HEK293T (cell line): Measurements from ENCODE around the gene NPRL2.

Experiments
- CTCF ChIA-PET: fragments of 350-600 bp; formaldehyde crosslinking; extraction: SDS; loops from one replicate; lab custom pipeline; 2021; ENCODE audit warnings: antibody characterized with exemption, inconsistent platforms; lab: Yijun Ruan, JAX
- POLR2A ChIA-PET: fragments of 350-600 bp; formaldehyde crosslinking; extraction: SDS; loops from one replicate; lab custom pipeline; 2020; ENCODE audit warnings: antibody characterized with exemption, inconsistent platforms; lab: Yijun Ruan, JAX
- DNase-seq: peaks from one replicate; pipeline ENCODE4 v3.0.0; 2012; ENCODE audit warnings: mixed read lengths; ENCODE audit errors: extremely low spot score
- ARNT ChIP-seq: fragments of 450-650 bp; IDR thresholded peaks from 2 replicates; pipeline ENCODE4 v1.6.1; 2017; ENCODE audit warnings: mild to moderate bottlenecking
- BHLHE40 ChIP-seq: fragments of 450-650 bp; IDR thresholded peaks from 2 replicates; pipeline ENCODE4 v1.6.1; 2016; ENCODE audit warnings: mild to moderate bottlenecking, moderate library complexity, borderline replicate concordance
- CTBP1 ChIP-seq: fragments of 450-650 bp; IDR thresholded peaks from 2 replicates; pipeline ENCODE4 v1.6.1; 2016; ENCODE audit warnings: borderline replicate concordance
- ELF4 ChIP-seq: fragments of 450-650 bp; IDR thresholded peaks from 2 replicates; pipeline ENCODE4 v1.6.1; 2017; ENCODE audit warnings: antibody characterized with exemption
- FOXA1 ChIP-seq: fragments of 450-650 bp; IDR thresholded peaks from 2 replicates; pipeline ENCODE4 v1.6.1; 2016; ENCODE audit warnings: mild to moderate bottlenecking
- FOXK2 ChIP-seq: fragments of 450-650 bp; IDR thresholded peaks from 2 replicates; pipeline ENCODE4 v1.6.1; 2016; ENCODE audit warnings: mild to moderate bottlenecking
- FOXM1 ChIP-seq: fragments of 450-650 bp; IDR thresholded peaks from 2 replicates; pipeline ENCODE4 v1.6.1; 2017; ENCODE audit warnings: mild to moderate bottlenecking, borderline replicate concordance
- HDGF ChIP-seq: fragments of 450-650 bp; IDR thresholded peaks from 2 replicates; pipeline ENCODE4 v1.6.1; 2017; ENCODE audit warnings: antibody characterized with exemption, borderline replicate concordance
- L3MBTL2 ChIP-seq: fragments of 450-650 bp; conservative IDR thresholded peaks from 2 replicates; pipeline ENCODE4 v1.6.1; 2016; ENCODE audit warnings: mild to moderate bottlenecking
- LEF1 ChIP-seq: fragments of 450-650 bp; IDR thresholded peaks from 2 replicates; pipeline ENCODE4 v1.6.1; 2017; ENCODE audit warnings: mild to moderate bottlenecking, borderline replicate concordance
- NFRKB ChIP-seq: fragments of 450-650 bp; IDR thresholded peaks from 2 replicates; pipeline ENCODE4 v1.6.1; 2016; ENCODE audit warnings: mild to moderate bottlenecking, moderate library complexity
- PKNOX1 ChIP-seq: fragments of 450-650 bp; IDR thresholded peaks from 2 replicates; pipeline ENCODE4 v1.6.1; 2016
- SP1 ChIP-seq: fragments of 450-650 bp; IDR thresholded peaks from 2 replicates; pipeline ENCODE4 v1.6.1; 2017
- SUZ12 ChIP-seq: fragments of 450-650 bp; IDR thresholded peaks from 2 replicates; pipeline ENCODE4 v1.6.1; 2016; ENCODE audit warnings: mild to moderate bottlenecking
- TARDBP ChIP-seq: fragments of 450-650 bp; IDR thresholded peaks from 2 replicates; pipeline ENCODE4 v1.6.1; 2016
- ZNF384 ChIP-seq: fragments of 450-650 bp; IDR thresholded peaks from 2 replicates; pipeline ENCODE4 v1.6.1; 2016

Gene NPRL2

GRCh38 chr3:50324351-50325112, 26.0 kb downstream of the NPRL2 start:
- no peak; the same call in 1 of the 2 replicates for TF ChIP-seq CTBP1
- TF ChIP-seq FOXA1: no peak
- TF ChIP-seq SP1: no peak
- no peak for TF ChIP-seq ARNT
- TF ChIP-seq HDGF: peak; percentile 73; the same call in 1 of the 2 replicates
- no peak for TF ChIP-seq FOXM1
- TF ChIP-seq PKNOX1: no peak
- ChIA-PET CTCF (interaction anchor here (0.7 to 1.6 kb wide), 10 partner anchors 10 to 1288 kb away, joined by 3 to 7 read pairs (median 3); partner anchors contain the start of genes GNAI2, HYAL3 and NAA80), POLR2A (interaction anchor here (1.9 to 3.7 kb wide), 2 partner anchors 13 to 33 kb away, joined by 7 to 23 read pairs; partner anchors contain the start of gene IFRD2)
- peak; percentile 74 for DNase-seq

- no peak for TF ChIP-seq PKNOX1
- no peak for TF ChIP-seq LEF1
- no peak for TF ChIP-seq SP1
- no peak for TF ChIP-seq CTBP1
- TF ChIP-seq TARDBP: no peak
- no peak for TF ChIP-seq L3MBTL2
- TF ChIP-seq ELF4: no peak
- no peak for TF ChIP-seq FOXK2
- TF ChIP-seq HDGF: no peak
- TF ChIP-seq FOXM1: no peak
- TF ChIP-seq SUZ12: no peak
- TF ChIP-seq FOXA1: no peak
- TF ChIP-seq BHLHE40: no peak
- no peak for TF ChIP-seq ARNT
- TF ChIP-seq ZNF384: no peak
- TF ChIP-seq NFRKB: no peak
- no peak for DNase-seq
- CTCF ChIA-PET: interaction anchor here (0.7 to 1.6 kb wide), 9 partner anchors 9 to 1289 kb away, joined by 3 to 7 read pairs (median 3); partner anchors contain the start of genes GNAI2, HYAL3 and NAA80
These were observed 26.9 kb downstream of the NPRL2 start for GRCh38 chr3:50323614-50324199.

GRCh38 chr3:50323092-50323600, 27.4 kb downstream of the NPRL2 start:
- TF ChIP-seq HDGF: no peak
- TF ChIP-seq BHLHE40: no peak
- TF ChIP-seq ELF4: no peak
- no peak for TF ChIP-seq ZNF384
- TF ChIP-seq CTBP1: no peak
- TF ChIP-seq L3MBTL2: no peak
- no peak for TF ChIP-seq FOXK2
- TF ChIP-seq FOXA1: no peak
- no peak for TF ChIP-seq FOXM1
- no peak for TF ChIP-seq LEF1
- TF ChIP-seq PKNOX1: no peak
- no peak for TF ChIP-seq SUZ12
- TF ChIP-seq NFRKB: no peak
- TF ChIP-seq TARDBP: no peak
- TF ChIP-seq ARNT: no peak
- no peak for TF ChIP-seq SP1
- no peak for DNase-seq
- ChIA-PET CTCF (no interaction called here), POLR2A (interaction anchor here (1.9 to 3.7 kb wide), 2 partner anchors 14 to 31 kb away, joined by 7 to 23 read pairs; partner anchors contain the start of gene IFRD2)

More at GRCh38 chr3:50323614-50324199, 26.9 kb downstream of the NPRL2 start:
- POLR2A ChIA-PET: interaction anchor here (1.9 to 3.7 kb wide), 2 partner anchors 13 to 32 kb away, joined by 7 to 23 read pairs; partner anchors contain the start of gene IFRD2

DNA sequence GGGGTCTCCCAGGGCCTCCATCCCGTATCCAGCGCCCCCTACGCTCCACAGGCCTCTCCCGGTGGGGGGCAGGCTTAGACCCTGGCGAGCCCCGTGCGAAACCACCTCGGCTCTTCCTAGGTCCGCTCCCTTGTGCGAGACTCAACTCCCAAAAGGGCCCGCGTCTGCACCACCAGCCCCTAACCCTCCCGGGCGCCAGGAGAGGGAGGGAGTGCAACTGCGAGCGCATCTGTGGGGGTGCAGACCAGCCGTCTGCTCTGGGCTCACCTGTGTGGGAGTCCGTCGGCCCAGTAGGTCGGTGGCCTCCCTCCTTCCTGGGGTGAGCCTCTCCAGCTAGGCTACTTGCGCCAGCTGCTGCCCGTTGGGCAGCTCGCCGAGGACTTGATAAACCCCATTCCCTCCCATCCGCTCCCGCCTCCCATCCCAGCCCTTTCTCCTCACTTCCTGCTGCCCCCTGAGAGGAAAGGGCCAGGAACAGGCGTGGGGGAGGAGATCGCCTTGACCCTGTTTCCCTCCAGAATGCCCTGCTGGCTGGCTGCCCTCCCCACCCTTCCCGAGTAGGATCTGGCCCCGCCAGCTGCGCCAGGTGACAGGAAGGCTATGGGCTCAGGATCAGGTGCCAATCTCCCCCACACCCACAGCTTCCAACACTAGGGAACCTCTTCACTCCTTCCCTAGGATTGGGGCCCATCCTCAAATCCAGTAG, 28.0 kb downstream of the NPRL2 start, which contains the start of gene HYAL2:
Gene HYAL2, minus strand, starts transcription at position 360 of the 706 bp plus-strand sequence. CDS start 2,256 bp downstream, outside the sequence.
- no peak for TF ChIP-seq PKNOX1
- TF ChIP-seq TARDBP: no peak
- TF ChIP-seq FOXK2: no peak
- POLR2A ChIA-PET: interaction anchor here (1.9 to 3.7 kb wide), 3 partner anchors 15 to 31 kb away, joined by 7 to 23 read pairs (median 11); partner anchors contain the start of genes HYAL3, IFRD2 and NAA80
- DNase-seq: no peak
- CTCF ChIA-PET: interaction anchor here (0.6 kb wide), 1 partner anchor 68 kb away, joined by 3 read pairs; no protein-coding TSS in a partner anchor
